ENCODE results near the gene SLTM.
"Not testable (repeated sequence)": the region's sequence is repeated elsewhere in the genome, so short reads cannot be mapped to it uniquely, and the experiment has no call there.

The SLTM gene

GRCh38 chr15:58951388-58952007, 18.0 kb upstream of the SLTM start:
- DNase-seq (ENCODE audit: extremely low spot score), result no peak
- ChIA-PET CTCF (interaction anchor here (1.4 to 2.0 kb wide), 5 partner anchors 11 to 577 kb away, joined by 3 to 7 read pairs (median 5); no protein-coding TSS in a partner anchor), POLR2A (no interaction called here)
- TF ChIP-seq, protein P1, sequence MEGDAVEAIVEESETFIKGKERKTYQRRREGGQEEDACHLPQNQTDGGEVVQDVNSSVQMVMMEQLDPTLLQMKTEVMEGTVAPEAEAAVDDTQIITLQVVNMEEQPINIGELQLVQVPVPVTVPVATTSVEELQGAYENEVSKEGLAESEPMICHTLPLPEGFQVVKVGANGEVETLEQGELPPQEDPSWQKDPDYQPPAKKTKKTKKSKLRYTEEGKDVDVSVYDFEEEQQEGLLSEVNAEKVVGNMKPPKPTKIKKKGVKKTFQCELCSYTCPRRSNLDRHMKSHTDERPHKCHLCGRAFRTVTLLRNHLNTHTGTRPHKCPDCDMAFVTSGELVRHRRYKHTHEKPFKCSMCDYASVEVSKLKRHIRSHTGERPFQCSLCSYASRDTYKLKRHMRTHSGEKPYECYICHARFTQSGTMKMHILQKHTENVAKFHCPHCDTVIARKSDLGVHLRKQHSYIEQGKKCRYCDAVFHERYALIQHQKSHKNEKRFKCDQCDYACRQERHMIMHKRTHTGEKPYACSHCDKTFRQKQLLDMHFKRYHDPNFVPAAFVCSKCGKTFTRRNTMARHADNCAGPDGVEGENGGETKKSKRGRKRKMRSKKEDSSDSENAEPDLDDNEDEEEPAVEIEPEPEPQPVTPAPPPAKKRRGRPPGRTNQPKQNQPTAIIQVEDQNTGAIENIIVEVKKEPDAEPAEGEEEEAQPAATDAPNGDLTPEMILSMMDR (IDR thresholded peaks at IDR 0.05; ENCODE audit: control extremely low read depth, extremely low read depth, low read depth, missing control alignments), result no peak

GRCh38 chr15:58947179-58947578, 13.7 kb upstream of the SLTM start:
- CTCF ChIA-PET, result no interaction called here
- POLR2A ChIA-PET, result no interaction called here
- no peak for DNase-seq (ENCODE audit: extremely low spot score)
- TF ChIP-seq, protein P1 (IDR thresholded peaks at IDR 0.05; ENCODE audit: control extremely low read depth, extremely low read depth, low read depth, missing control alignments), result no peak

- CTCF ChIA-PET; DNase-seq (ENCODE audit: extremely low spot score); POLR2A ChIA-PET: not testable (repeated sequence)
These were observed 1.5 kb upstream of the SLTM start for GRCh38 chr15:58934974-58935373.

DNA sequence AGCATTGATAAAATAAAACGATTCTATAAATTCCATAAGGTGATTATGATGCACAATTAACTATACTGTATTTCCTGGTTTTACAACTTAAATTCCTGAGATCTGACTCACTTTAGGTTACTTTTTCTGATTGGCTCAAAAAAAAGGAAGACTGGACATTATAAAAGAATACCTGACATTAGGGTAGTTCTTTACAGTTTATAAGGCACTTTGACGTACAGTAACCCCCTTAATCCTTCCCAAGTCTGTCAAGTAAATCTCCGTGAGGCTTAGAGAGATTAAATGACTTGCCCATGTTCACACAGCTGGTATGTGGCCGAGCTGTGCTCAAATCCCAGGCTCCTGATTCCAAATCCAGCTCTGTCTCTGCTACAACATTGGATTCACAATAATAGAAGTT, 1.0 kb upstream of the SLTM start:
- no peak for DNase-seq (ENCODE audit: extremely low spot score)
- CTCF ChIA-PET, result no interaction called here
- POLR2A ChIA-PET, result no interaction called here
- TF ChIP-seq, protein P1 (IDR thresholded peaks at IDR 0.05; ENCODE audit: control extremely low read depth, extremely low read depth, low read depth, missing control alignments), result no peak

- TF ChIP-seq, protein P1 (IDR thresholded peaks at IDR 0.05; ENCODE audit: control extremely low read depth, extremely low read depth, low read depth, missing control alignments), result no peak
- DNase-seq (ENCODE audit: extremely low spot score), result no peak
- ChIA-PET POLR2A (no interaction called here), CTCF (no interaction called here)
These were observed 602 bp upstream of the SLTM start for GRCh38 chr15:58934114-58934447.

- ChIA-PET CTCF (interaction anchor here (0.9 kb wide), 1 partner anchor 9 kb away, joined by 5 read pairs; no protein-coding TSS in a partner anchor), POLR2A (interaction anchor here (0.6 kb wide), 1 partner anchor 33 kb away, joined by 3 read pairs; no protein-coding TSS in a partner anchor)
- no peak for DNase-seq (ENCODE audit: extremely low spot score)
- TF ChIP-seq, protein P1 (IDR thresholded peaks at IDR 0.05; ENCODE audit: control extremely low read depth, extremely low read depth, low read depth, missing control alignments), result no peak
These were observed 684 bp downstream of the SLTM start for GRCh38 chr15:58932710-58933280.

DNA sequence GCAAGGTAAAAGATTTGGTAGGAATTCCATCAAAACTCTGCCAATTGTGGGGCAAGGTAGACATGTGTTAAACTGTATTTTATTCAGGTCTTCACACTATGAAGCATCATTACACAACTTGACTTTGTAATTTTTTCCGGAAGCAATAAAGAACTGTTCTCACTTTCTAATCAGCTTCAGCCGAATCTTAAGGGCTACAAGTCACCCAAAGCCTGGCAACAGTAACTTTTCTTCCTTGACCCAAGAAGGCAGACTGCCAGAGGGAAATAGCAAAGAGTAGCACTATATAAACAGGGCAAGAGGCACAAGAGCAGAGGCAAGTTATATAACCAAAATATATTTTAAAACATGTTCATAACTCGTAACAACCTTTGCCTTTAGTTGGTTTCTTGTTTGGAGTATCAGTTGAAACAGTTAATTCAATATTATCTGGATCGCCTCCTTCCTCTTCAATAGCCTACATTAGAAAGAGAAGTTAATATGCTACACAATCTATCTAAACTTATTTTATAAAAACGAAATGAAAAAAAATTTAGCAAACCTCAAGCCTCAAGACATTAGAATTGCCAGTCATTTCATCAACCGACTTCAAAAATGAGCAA, 1.4 kb downstream of the SLTM start:
- ChIA-PET CTCF (interaction anchor here (1.3 to 2.6 kb wide), 3 partner anchors 9 to 14 kb away, joined by 3 to 7 read pairs (median 5); no protein-coding TSS in a partner anchor), POLR2A (no interaction called here)

More for the DNA sequence above, 1.4 kb downstream of the SLTM start:
- DNase-seq (ENCODE audit: extremely low spot score), result peak; percentile 39
- TF ChIP-seq, protein P1 (IDR thresholded peaks at IDR 0.05; ENCODE audit: control extremely low read depth, extremely low read depth, low read depth, missing control alignments), result no peak
